Panc1 (cell line): ENCODE data around the gene DECR2. TPM values are rescaled to one million over a fixed set of nuclear protein-coding genes. Genes with fewer than 3 reads are reported as not detected.

Source experiments
- ATAC-seq: fragments of 200-7000 bp; cut with Tn5 transposase; 2 replicates; pipeline ENCODE4 v1.9.1; 2020; ENCODE audit warnings: mild to moderate bottlenecking, moderate library complexity
- BruUV-seq: library from RNA; stranded (reverse); fragments of 400-500 nt; replicated peaks from 2 replicates; lab custom pipeline; 2021; lab: Mats Ljungman, UMichigan
- CTCF ChIA-PET: fragments of 300-600 bp; sonication (Branson Sonifier 250); formaldehyde crosslinking; loops from one replicate; lab custom pipeline; 2022; ENCODE audit warnings: antibody characterized with exemption; lab: Charles Lee
- POLR2A ChIA-PET: fragments of 300-600 bp; sonication (Branson Sonifier 250); formaldehyde crosslinking; loops from one replicate; lab custom pipeline; 2022; ENCODE audit warnings: antibody characterized with exemption; lab: Charles Lee
- DNase-seq: peaks from one replicate; pipeline ENCODE4 v3.0.0-alpha.2; 2010; ENCODE audit warnings: low read depth, low spot score
- H3K27ac ChIP-seq: 2 replicates; pipeline ENCODE4 v1.5.1; 2011; ENCODE audit warnings: mild to moderate bottlenecking, low read length, inconsistent platforms
- H3K27me3 ChIP-seq: fragments of 200-500 bp; sonication (Bioruptor generic); 2 replicates; pipeline ENCODE4 v1.6.0; 2014; ENCODE audit warnings: low read length, inconsistent platforms; ENCODE audit not compliant: control insufficient read depth, insufficient read depth
- H3K36me3 ChIP-seq: fragments of 200-500 bp; sonication (Bioruptor generic); 2 replicates; pipeline ENCODE4 v1.5.1; 2014; ENCODE audit warnings: inconsistent platforms, mild to moderate bottlenecking, low read length, moderate library complexity; ENCODE audit not compliant: control insufficient read depth, insufficient read depth
- H3K4me1 ChIP-seq: 2 replicates; pipeline ENCODE4 v1.5.1; 2011; ENCODE audit warnings: inconsistent platforms, mild to moderate bottlenecking, low read length, moderate library complexity; ENCODE audit not compliant: control insufficient read depth, insufficient read depth
- H3K4me3 ChIP-seq, 2 experiments: 2 replicates each; pipeline ENCODE4 v1.5.1; 2011 to 2012; ENCODE audit warnings: low read depth in 2 of 2, low read length in 2 of 2, mild to moderate bottlenecking in 2 of 2, inconsistent platforms in 1 of 2, moderate library complexity in 1 of 2
- H3K9me3 ChIP-seq: fragments of 200-500 bp; sonication (Bioruptor generic); 2 replicates; pipeline ENCODE4 v1.5.1; 2014; ENCODE audit warnings: low read depth, mild to moderate bottlenecking, inconsistent platforms, low read length, moderate library complexity; ENCODE audit not compliant: control insufficient read depth, insufficient read depth
- POLR2AphosphoS5 ChIP-seq: IDR thresholded peaks from 2 replicates; pipeline ENCODE4 v1.6.1; 2012; ENCODE audit warnings: mild to moderate bottlenecking, low read depth, low read length, moderate library complexity
- REST ChIP-seq, 2 experiments: IDR thresholded peaks; 2 replicates each; pipeline ENCODE4 v1.6.1; 2011 to 2012; ENCODE audit warnings: low read depth in 2 of 2, control low read depth in 1 of 2, low read length in 1 of 2, mild to moderate bottlenecking in 1 of 2, moderate library complexity in 1 of 2; ENCODE audit not compliant: insufficient read depth in 1 of 2
- SIN3A ChIP-seq: IDR thresholded peaks from 2 replicates; pipeline ENCODE4 v1.6.1; 2012; ENCODE audit warnings: low read depth, mild to moderate bottlenecking, low read length, moderate library complexity, borderline replicate concordance; ENCODE audit not compliant: insufficient read depth
- TCF7L2 ChIP-seq: IDR thresholded peaks from 2 replicates; pipeline ENCODE4 v1.6.1; 2011; ENCODE audit warnings: mild to moderate bottlenecking, low read depth, low read length, inconsistent platforms
- in situ Hi-C: cut with HindIII; loops from 2 replicates; pipeline ENCODE4 v1.10.0; 2016; ENCODE audit warnings: low sequenced_read_pairs, low pct_unique_long_range_greater_than_20kb
- intact Hi-C: fragments of 100-400 bp; cut with micrococcal nuclease; formaldehyde crosslinking; loops from one replicate; pipeline ENCODE4 v1.10.0; 2022; ENCODE audit not compliant: unreplicated experiment
- total RNA-seq: library from RNA; stranded (reverse); gene quantifications from one replicate; pipeline ENCODE4 v1.2.1, GENCODE V29; 2021; ENCODE audit not compliant: unreplicated experiment
- TF ChIP-seq, protein P1 (sequence below): fragments of 450-650 bp; IDR thresholded peaks from 2 replicates; pipeline ENCODE4 v1.5.1; 2017; ENCODE audit warnings: mild to moderate bottlenecking

Gene DECR2
- total RNA-seq, 1 experiment from 2014 or later = 92.7 TPM

GRCh38 chr16:457732-458400, 56.2 kb downstream of the DECR2 start:
- in situ Hi-C loops (no loop called here), intact Hi-C loops (no loop called here)
- 0 out of 2 replicates have a peak, but pooled peaks cover 6% of the 10 kb centered on the region for H3K4me1 ChIP-seq
- H3K27ac ChIP-seq = 0 out of 2 replicates have a peak overlapping the region, but pooled peaks have one; percentile 39
- ATAC-seq (peak; percentile 71), DNase-seq (no peak)
- no peaks in the 10 kb centered on the region for H3K27me3 ChIP-seq
- ChIA-PET CTCF (interaction anchor here (0.6 kb wide), 1 partner anchor 49 kb away, joined by 4 read pairs; no protein-coding TSS in a partner anchor), POLR2A (no interaction called here)
- no peak for TF ChIP-seq REST (IDR thresholded peaks at IDR 0.05; ENCODE audit: insufficient read depth in 1 of 2, low read depth in 2 of 2, low read length in 1 of 2)
- no peak for TF ChIP-seq SIN3A
- TF ChIP-seq, protein P1, sequence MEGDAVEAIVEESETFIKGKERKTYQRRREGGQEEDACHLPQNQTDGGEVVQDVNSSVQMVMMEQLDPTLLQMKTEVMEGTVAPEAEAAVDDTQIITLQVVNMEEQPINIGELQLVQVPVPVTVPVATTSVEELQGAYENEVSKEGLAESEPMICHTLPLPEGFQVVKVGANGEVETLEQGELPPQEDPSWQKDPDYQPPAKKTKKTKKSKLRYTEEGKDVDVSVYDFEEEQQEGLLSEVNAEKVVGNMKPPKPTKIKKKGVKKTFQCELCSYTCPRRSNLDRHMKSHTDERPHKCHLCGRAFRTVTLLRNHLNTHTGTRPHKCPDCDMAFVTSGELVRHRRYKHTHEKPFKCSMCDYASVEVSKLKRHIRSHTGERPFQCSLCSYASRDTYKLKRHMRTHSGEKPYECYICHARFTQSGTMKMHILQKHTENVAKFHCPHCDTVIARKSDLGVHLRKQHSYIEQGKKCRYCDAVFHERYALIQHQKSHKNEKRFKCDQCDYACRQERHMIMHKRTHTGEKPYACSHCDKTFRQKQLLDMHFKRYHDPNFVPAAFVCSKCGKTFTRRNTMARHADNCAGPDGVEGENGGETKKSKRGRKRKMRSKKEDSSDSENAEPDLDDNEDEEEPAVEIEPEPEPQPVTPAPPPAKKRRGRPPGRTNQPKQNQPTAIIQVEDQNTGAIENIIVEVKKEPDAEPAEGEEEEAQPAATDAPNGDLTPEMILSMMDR = no peak
- TF ChIP-seq TCF7L2 = no peak
- TF ChIP-seq POLR2AphosphoS5 = no peak
- H3K9me3 ChIP-seq = no peaks in the 10 kb centered on the region
- BruUV-seq = no TSS peak
- H3K4me3 ChIP-seq = no peak overlapping the region
- no peaks in the 10 kb centered on the region for H3K36me3 ChIP-seq

GRCh38 chr16:459761-460160, 58.1 kb downstream of the DECR2 start:
- POLR2A ChIA-PET = no interaction called here
- no peak for ATAC-seq

More at GRCh38 chr16:459761-460160, 58.1 kb downstream of the DECR2 start:
- Histone ChIP-seq H3K27me3 (no peaks in the 10 kb centered on the region), H3K4me3 (no peak overlapping the region), H3K36me3 (no peaks in the 10 kb centered on the region), H3K4me1 (0 out of 2 replicates have a peak, but pooled peaks cover 6% of the 10 kb centered on the region), H3K27ac (no peak overlapping the region), H3K9me3 (no peaks in the 10 kb centered on the region)
- DNase-seq = no peak
- intact Hi-C loops = no loop called here
- CTCF ChIA-PET = no interaction called here
- in situ Hi-C loops = no loop called here
- TF ChIP-seq POLR2AphosphoS5 = no peak
- TF ChIP-seq, protein P1 = no peak
- no peak for TF ChIP-seq TCF7L2
- TF ChIP-seq REST (IDR thresholded peaks at IDR 0.05; ENCODE audit: insufficient read depth in 1 of 2, low read depth in 2 of 2, low read length in 1 of 2) = no peak
- no peak for TF ChIP-seq SIN3A
- BruUV-seq = no TSS peak
